HG02678 (cell line): ENCODE data around the gene WDPCP.
"Not testable (repeated sequence)": the region's sequence is repeated elsewhere in the genome, so short reads cannot be mapped to it uniquely, and the experiment has no call there.

Experiments used
- ATAC-seq: cut with Tn5 transposase; IDR thresholded peaks from one replicate; pipeline ENCODE4 v1.9.1; 2021; ENCODE audit warnings: mild to moderate bottlenecking, moderate library complexity; ENCODE audit not compliant: unreplicated experiment

WDPCP gene

DNA sequence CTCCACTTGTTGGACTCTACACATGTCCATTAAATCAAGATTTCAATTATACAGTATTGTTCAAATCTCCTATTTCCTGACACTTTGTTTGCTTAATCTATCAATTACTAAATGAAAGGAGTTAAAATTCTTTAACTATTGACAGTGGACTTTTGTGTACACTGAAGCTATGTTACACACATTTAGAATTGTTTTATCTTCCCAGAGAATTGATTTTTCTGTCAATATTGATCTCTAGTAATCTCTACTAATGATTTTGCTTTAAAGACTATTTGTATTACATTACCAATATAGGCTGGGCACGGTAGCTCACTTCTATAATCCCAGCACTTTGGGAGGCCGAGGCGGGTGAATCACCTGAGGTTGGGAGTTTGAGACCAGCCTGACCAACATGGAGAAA lies 215.7 kb downstream of the WDPCP start:
- no peak for ATAC-seq

DNA sequence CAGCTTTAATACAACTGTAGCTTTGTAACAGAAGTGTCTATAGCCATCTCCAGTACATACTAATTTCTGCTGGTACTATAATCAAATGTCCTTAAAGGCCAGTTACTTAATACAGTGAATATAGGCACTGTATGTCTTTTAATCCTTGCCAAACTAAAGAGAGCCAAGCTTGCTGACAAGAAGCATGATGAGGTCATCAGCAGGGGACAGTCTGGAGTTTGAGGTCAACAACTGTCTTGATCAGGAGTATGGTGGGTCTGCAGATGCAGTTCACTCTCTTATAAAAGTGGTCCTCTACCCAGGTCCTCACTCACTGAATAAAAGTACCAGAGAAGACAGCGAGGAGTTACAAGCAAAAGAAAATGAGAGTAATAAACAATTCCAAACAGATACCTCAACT lies 219.1 kb downstream of the WDPCP start:
- no peak for ATAC-seq

DNA sequence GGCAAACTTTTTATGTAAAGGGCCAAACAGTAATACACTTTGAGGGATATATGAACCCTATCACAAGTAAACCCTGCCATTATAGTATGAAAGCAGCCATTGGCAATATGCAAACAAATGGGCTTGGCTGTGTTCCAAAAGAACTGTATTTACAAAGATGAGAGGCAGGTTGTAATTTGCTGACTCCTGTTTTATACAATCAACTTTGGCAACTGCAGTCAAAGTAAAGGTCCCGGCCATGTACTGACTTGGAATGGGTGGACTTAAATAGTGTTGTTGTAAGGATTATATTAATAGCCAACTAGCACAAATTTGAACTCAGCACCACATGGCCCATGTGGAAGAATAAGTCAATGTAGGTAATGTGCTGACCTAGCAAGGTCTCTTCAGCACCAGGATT lies 223.4 kb downstream of the WDPCP start:
- ATAC-seq: no peak

DNA sequence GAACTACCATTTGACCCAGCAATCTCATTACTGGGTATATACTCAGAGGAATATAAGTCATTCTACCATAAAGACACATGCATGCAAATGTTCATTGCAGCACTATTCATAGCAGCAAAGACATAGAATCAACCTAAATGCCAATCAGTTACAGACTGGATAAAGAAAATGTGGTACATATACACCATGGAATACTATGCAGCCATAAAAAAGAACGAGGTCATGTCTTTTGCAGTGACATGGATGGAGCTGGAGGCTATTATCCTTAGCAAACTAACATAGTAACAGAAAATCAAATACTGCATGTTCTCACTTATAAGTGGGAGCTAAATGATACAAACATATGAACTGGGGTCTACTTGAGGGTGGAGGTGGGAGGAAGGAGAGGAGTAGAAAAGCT lies 230.6 kb downstream of the WDPCP start:
- not testable (repeated sequence) for ATAC-seq

DNA sequence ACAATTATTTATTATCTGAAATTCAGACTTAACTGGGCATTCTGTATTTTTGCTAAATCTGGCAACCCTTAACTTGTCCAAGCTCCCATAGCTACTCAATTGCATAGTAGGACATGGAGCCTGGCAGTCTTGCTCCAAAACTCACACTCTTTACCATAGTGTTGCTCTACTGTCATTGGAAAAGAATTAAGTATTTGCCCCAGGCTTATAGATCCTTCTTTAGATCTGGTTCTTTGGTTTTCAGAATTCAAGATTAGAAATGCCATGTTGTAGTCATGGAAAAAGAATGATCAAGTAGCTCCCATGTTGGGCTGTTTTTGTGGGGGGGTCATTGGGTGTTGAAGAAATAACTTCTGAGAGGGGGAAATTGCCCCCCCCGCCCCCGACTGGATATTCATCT lies 240.9 kb downstream of the WDPCP start:
- ATAC-seq: no peak

DNA sequence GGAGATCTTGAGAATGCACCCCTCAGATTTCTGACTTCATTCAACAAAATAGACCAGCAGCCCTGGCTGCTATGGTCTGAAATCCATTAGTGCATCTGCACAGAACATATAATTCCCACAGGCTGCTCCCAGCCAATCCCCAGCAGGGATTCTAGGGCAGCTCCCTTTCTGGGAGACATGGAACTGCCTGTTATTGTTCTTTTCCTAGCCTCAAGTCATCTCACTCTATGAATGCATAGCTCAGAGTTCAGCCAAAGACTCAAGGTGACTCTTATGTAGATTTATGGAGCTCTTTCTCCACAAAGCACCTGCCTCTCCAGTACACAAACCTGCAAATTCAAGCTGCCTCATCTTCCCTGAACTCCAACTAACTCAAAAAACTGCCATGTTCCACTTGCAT lies 241.9 kb downstream of the WDPCP start:
- no peak for ATAC-seq

DNA sequence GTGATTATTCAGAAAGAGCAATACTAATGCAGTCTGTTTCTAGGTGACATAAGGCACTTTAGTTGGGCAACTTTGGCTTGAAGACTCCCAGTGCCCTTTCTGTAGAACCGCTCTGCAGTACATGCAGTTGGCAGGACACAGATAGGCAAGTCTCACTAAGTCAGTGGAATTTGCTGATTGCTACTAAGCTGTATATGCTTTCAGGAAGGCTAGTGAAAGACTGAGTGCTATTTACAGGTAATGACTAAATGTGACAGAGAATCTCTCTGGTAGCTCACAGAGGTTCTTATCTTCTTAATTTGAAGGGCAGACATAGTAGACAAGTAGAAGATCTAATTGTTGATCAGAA lies 243.0 kb downstream of the WDPCP start:
- ATAC-seq: no peak

DNA sequence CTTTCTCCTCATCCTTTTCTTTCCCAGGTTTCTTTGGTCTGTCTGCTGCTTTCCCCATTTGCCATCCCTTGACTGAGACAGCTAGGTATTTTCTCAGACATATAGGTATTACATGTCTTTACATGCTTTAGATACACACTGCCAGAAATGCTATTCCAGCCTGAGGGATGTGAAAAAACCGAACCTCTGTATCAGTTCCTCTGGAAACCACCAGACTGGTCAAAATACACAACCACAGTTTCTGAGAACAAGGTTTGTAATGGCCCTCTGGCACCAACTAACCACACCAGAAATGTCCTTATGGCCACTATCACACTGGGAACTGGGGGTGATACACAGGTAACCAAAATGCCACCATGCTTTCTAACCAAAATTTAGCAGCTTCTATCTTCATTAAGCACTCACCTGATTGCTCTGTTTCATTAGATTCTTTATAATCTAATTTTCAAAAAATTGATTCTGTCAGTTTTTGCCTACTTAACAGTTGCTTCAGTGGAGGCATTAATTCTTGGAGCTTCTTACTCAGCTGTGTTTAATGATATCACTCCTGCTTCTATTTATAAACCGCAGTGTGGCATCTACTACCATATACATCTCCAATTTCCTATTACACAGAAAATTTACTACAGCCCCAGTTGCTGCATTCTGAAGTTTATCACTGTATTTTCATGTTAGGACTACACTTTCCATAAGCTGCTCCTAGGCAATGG lies 243.5 kb downstream of the WDPCP start:
- no peak for ATAC-seq

DNA sequence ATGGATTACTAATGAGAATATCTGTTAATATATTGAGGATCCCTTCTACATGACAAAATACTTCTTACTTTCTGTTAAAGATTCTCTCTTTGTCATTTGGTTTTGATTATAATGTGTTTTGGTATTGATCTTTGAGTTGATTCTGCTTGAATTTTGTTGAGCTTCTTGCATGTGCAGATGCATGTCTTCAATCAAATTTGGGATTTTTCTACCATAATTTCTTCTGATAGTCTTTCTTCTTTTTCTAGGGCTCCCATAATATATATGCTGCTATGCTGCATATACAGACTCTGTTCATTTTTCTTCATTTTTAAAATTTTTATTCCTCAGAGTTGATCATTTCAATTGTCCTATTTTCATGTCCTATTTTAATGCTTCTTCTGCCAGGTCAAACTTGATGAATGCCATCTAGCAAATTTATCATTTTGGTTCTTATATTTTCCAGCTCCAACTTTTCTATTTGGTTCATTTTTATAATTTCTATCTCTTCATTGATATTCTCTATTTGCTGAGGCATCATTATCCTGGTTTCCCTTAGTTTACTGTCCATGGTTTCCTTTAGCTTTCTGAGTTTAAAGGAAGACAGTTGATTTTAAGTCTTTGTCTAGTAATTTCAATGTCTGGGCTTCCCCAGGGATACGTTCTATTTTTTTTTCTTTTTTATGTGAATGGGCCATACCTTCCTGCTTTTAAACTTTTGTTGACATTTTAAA lies 244.7 kb downstream of the WDPCP start:
- ATAC-seq: no peak

DNA sequence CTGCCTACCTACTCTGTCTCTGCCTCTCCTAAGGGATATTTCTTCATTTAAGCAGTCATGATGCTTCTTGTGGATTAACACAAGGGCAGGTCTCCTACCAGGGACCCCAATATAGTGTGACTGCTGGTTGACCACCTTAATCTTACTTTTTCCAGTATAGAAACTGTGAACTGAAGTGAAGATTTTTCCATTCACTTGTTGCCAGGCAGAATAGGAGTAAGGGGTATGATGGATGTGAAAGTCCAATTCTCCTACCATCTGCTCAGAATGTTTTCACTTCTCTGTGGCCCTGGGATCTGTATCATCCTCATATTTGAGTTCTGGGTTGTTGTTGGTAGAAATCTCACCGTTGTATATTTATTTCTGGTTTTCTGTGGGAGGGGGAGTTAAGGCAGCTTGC lies 247.8 kb downstream of the WDPCP start:
- no peak for ATAC-seq

DNA sequence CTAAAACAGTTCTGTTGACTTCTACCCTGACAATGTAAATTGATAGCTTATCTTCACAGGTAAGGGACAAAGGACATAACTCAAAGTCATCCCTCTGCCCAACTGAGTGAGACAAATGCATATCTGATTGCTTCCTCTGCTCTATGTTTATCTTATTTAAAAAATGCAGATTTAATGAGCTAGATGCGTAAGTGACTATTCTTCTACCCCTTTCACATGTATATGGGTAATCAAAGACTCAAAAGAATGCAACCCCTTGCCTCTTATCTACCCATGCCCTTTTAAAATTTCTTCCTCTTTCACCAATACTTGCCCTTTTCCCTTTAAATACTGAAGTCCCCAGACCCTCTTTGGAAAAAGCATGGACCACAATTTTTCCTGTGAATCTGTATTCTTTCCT lies 253.4 kb downstream of the WDPCP start:
- ATAC-seq: no peak

DNA sequence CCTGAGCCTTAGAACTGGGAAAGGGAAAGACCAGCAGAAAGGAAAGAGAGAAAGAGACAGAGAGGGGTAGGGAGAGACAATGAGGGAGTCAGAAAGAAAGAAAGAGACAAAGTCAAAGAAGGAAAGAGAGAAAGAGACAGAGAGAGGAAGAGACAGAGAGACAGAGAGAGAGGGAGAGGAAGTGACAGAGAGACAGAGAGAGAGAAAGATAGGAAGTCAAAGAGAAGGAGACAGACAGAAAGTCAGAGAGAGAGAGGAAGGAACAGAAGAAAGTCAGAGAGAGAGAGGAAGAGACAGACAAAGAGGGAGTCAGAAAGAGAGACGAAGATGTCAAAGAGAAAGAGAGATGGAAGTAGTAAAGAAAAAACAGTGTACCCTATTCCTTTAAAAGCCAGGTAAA lies 261.8 kb downstream of the WDPCP start:
- no peak for ATAC-seq

DNA sequence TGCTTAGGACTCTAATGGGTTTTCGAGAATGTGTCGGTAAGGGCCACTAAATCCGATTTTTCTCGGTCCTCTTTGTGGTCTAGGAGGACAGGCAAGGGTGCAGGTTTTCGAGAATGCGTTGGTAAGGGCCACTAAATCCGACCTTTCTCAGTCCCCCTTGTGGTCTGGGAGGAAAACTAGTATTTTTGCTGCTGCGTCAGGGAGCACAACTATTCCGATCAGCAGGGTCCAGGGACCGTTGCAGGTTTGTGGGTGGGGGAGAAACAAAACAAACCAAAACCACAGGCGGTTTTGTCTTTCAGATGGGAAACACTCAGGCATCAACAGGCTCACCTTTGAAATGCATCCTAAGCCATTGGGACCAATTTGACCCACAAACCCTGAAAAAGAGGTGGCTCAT lies 264.6 kb downstream of the WDPCP start:
- not testable (repeated sequence) for ATAC-seq

DNA sequence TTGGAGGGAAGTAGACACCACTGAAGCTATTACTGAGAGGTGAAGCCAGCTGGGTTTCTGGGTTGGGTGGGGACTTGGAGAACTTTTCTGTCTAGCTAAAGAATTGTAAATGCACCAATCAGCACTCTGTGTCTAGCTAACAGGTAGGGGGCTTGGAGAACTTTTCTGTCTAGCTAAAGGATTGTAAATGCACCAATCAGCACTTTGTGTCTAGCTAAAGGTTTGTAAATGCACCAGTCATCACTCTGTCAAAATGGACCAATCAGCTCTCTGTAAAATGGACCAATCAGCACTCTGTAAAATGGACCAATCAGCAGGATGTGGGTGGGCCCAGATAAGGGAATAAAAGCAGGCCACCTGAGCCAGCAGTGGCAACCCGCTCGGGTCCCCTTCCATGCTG lies 266.3 kb downstream of the WDPCP start:
- not testable (repeated sequence) for ATAC-seq

DNA sequence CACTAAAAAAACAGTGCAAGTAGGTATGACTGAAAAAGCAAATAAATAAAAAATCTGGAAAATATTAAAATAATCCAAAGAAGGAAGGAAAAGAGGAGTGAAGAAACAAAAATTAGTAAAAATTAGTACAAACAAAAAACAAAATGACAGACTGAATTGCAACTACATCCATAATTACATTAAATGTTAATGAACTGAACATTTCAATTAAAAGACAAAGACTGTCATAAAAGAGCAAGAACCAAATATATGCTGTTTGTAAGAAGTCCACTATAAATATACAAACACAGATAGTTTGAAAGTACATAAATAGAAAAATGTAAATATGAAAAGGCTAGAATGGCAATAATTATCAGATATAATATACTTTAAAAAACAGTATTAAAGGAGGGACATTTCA lies 267.6 kb downstream of the WDPCP start:
- no peak for ATAC-seq

DNA sequence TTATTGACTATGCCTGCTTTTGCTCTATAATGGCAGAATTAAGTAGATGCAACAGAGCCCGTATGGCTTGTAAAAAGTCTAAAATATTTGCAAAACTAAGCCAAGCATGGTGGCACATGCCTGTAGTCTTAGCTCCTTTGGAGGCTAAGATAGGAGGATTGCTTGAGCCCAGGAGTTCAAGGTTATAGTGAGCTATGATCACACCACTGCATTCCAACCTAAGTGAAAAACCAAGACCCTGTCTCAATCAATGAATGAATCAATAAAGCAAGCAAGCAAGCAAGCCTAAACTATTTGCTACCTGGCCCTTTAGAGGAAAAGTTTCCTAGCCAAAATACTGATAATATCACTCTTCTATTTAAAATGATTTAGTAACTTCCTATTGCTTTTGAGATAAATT lies 277.7 kb downstream of the WDPCP start:
- ATAC-seq: no peak

DNA sequence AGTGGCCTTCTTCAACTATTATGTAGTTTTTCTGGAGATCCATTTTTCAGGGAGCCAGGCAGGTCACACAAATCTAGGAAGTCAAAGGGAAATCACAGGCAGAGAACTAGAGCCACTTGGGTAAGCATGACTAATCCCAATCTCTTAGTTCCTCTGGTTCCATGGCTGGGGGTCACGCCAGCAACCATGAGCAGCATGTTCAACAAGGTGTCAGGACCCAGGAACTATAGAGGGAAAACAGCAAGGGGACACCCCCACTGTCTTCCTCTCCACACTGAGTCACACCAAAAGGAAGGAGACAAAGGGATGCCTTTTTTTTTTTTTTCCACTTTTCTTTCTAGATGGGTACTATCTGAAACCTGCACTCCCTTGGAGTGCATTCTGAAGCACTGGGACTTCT lies 286.8 kb downstream of the WDPCP start:
- no peak for ATAC-seq

DNA sequence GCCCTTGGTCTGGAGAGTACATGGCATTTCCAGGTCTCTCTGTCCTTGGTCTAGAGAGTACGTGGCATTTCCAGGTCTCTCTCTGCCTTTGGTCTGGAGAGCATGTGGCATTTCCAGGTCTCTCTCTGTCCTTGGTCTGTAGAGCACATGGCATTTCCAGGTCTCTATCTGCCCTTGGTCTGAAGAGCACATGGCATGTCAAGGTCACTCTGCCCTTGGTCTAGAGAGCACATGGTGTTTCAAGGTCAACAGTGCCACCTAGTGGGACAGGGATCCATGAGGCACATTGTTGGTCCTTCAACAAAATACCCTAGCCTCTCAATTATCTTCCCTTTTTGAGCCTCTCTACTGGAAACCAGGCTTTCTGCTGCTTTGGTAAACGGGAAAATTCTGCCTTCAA lies 287.4 kb downstream of the WDPCP start:
- no peak for ATAC-seq

DNA sequence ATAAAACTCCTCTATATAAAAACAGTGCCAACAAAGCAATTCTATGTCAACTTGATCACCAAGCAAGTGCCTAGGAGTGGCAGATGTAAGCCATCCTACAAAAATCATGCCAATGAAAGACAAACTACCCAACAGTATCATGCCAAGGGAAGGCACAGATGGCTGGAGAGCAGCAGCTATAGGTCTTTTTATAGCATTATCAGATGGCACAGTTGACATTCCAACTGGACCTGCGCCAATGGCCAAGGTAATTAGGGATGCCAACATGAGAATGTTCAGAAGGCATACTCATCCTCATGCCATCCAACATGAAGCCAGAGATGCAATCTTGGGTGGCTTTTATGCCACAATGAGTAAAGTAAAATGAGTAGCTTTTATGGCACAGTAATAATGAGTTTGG lies 300.3 kb downstream of the WDPCP start:
- ATAC-seq: no peak

DNA sequence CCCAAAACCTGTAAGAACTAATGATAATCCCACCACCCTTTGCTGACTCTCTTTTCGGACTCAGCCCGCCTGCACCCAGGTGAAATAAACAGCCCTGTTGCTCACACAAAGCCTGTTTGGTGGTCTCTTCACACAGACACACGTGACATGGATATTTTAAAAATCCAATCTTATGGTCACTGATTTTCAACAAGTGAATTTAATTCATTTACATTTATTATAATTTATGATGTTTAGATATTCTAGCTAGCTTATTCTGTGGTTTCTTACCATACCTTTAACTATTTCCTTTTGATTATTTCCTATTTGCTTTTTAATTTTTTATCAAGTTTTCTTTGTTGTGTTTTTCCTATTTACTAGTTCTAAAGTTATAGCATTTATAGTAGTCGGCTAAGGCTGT lies 301.8 kb downstream of the WDPCP start:
- ATAC-seq: not testable (repeated sequence)

DNA sequence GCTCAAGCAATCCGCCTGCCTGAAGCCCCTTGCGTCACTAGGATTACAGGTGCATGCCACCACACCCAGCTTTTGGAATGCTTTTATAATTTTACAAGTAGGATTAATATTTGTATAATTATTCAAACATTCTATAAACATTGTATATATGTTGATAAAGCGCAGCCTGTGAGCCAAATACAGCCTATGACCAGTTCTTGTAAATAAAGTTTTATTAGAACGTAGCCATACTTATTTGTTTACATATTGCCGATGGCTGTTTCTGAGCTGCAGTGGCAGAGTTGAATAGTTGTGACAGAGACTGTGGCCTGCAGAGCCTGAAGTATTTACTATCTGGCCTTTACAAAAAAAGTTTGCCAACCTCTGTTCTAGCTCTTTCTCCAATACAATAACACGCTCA lies 305.0 kb downstream of the WDPCP start:
- ATAC-seq: no peak

DNA sequence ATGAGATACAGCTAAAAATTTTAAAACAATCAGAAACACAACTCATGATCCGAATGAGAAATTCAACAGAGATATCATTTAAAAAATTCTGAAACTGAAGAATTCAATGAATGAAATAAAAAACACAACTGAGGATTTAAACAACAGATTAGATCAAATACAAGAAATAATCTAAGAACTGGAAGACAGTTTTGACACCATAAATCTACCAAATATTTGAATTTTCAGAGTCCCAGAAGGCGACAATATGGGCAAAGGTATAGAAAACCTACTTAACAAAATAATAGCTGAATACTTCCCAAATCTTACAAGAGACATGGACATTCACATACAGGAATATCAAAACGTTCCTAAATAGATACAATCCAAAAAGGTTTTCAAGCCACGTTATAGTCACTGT lies 315.7 kb downstream of the WDPCP start:
- ATAC-seq: no peak

DNA sequence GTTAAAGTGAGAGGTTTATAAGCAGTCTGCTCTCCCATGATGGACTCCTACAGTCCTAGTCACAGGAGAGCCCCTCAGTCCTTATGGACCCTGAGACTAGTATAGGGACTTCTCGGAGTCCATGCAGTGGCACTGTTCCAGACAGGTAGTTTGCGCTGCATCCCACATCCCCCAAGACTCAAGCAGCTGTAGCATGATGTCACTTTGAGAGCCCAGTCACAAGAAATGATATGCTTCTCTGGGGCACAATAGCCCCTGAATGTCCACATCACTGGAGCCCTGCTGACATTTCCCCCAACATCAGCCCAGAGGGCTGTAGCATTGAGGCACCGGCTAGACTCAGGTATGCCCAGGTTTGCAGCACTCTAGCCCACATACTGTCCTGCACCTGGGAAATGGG lies 317.6 kb downstream of the WDPCP start:
- no peak for ATAC-seq
